ENCODE results near the gene ASB4. TPM values are rescaled to one million over a fixed set of nuclear protein-coding genes. Genes with fewer than 3 reads are reported as not detected.

Gene ASB4
- total RNA-seq, 1 experiment from 2014 or later, result not detected

DNA sequence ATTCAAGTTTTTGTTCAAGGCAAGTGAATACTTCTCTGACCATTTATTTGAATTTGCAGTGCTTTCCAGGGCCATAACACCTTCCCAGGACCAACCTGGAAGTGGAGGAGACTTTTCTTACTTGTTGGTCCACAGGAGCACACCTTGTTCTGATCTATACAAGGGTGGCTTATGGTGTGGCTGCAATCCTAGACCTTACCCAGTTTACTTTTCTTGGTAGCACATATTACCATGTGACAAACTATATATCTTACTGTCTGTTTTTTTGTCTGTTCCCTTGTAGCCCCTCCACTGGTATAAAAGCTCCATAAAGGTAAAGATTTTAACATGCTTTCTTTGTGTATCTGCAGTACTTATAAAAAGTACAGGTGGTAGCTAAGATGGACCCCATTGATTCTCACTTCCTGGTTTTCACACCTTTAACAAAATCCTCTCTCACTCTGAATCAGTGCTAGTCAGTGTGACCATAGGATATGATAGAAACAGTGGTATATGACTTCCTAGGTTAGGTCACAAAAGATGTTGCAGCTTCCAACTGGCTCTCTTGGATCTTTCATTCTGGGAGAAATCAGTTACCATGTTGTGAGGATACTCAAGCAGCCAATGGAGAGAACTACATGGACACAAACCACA, 5.6 kb upstream of the ASB4 start:
- Histone ChIP-seq H3K9me3 (ENCODE audit: low read depth, low read length, poor library complexity, severe bottlenecking) (no peaks in the 10 kb centered on the region), H3K4me1 (ENCODE audit: insufficient read depth, low read length, poor library complexity, severe bottlenecking) (peaks cover 13% of the 10 kb centered on the region), H3K4me3 (ENCODE audit: low read depth, low read length, poor library complexity, severe bottlenecking) (no peak overlapping the region), H3K27me3 (replicated peaks; ENCODE audit: insufficient read depth, low read depth, low read length, poor library complexity) (no peaks in the 10 kb centered on the region), H3K27ac (ENCODE audit: low read depth, low read length, poor library complexity, severe bottlenecking) (no peak overlapping the region), H3K36me3 (ENCODE audit: insufficient read depth, low read length, poor library complexity, severe bottlenecking) (no peaks in the 10 kb centered on the region)
- TF ChIP-seq, protein P1, sequence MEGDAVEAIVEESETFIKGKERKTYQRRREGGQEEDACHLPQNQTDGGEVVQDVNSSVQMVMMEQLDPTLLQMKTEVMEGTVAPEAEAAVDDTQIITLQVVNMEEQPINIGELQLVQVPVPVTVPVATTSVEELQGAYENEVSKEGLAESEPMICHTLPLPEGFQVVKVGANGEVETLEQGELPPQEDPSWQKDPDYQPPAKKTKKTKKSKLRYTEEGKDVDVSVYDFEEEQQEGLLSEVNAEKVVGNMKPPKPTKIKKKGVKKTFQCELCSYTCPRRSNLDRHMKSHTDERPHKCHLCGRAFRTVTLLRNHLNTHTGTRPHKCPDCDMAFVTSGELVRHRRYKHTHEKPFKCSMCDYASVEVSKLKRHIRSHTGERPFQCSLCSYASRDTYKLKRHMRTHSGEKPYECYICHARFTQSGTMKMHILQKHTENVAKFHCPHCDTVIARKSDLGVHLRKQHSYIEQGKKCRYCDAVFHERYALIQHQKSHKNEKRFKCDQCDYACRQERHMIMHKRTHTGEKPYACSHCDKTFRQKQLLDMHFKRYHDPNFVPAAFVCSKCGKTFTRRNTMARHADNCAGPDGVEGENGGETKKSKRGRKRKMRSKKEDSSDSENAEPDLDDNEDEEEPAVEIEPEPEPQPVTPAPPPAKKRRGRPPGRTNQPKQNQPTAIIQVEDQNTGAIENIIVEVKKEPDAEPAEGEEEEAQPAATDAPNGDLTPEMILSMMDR (conservative IDR thresholded peaks at IDR 0.05; ENCODE audit: low read depth, low read length), result no peak
- no peak for TF ChIP-seq EZH2 (IDR thresholded peaks at IDR 0.05; ENCODE audit: borderline replicate concordance, low read depth, low read length, poor library complexity, severe bottlenecking)
- POLR2A ChIA-PET (ENCODE audit: low non-redundant PET), result no interaction called here
- CTCF ChIA-PET, result interaction anchor here (0.6 to 1.1 kb wide), 2 partner anchors 137 to 210 kb away, joined by 3 to 8 read pairs; no protein-coding TSS in a partner anchor
- no peak for DNase-seq (ENCODE audit: low spot score)
- no TSS peak for BruUV-seq (replicated peaks)
- intact Hi-C loops (cut with micrococcal nuclease; ENCODE audit: unreplicated experiment), result loop anchor here (2.0 to 10.0 kb wide), 5 partner anchors 233 to 1193 kb away; partner anchors contain the start of gene SGCE

DNA sequence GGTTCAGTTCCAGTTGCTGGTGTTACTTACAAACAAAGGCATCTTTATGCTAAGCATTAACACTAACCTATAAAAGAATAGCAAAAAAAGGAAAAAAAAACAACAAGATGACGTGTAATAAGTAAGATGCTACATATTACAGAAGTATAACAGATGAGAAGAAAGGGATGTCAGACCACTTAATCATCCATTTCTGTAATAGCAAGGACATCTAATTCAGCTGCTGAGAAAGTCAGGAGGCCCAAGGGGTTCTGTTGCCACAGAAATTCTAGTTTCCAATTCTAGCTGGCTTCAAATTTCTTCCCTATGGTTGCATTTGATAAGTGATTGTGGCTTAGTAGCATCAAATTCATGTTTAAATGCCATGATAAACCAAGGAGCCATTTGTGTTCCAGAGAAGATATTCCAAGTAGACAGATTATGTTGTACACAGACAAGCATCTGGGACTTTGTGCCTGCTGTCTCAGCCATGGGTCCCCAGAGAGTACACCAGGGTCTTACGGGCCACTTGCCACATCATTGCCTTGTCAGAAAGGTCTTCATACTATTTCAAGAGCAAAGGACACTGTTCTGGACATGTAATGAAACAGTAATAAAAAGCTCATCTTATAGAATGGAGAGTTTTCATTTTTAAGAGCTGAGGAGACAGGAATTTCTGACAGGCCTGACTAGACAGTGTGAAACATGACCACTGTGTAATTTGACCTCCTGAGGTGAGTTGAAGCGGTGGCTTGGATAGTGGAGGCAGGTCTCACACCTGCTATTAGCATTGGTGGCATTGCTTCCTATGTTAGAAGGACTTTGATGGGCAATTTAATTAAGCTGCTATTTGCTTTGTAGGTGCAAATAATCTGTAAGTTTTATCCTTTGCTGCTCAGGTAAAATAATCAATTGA, 4.2 kb upstream of the ASB4 start:
- Histone ChIP-seq H3K36me3 (ENCODE audit: insufficient read depth, low read length, poor library complexity, severe bottlenecking) (no peaks in the 10 kb centered on the region), H3K4me3 (ENCODE audit: low read depth, low read length, poor library complexity, severe bottlenecking) (no peak overlapping the region), H3K27me3 (replicated peaks; ENCODE audit: insufficient read depth, low read depth, low read length, poor library complexity) (no peaks in the 10 kb centered on the region), H3K9me3 (ENCODE audit: low read depth, low read length, poor library complexity, severe bottlenecking) (no peaks in the 10 kb centered on the region), H3K27ac (ENCODE audit: low read depth, low read length, poor library complexity, severe bottlenecking) (no peak overlapping the region), H3K4me1 (ENCODE audit: insufficient read depth, low read length, poor library complexity, severe bottlenecking) (peaks cover 10% of the 10 kb centered on the region)
- intact Hi-C loops (cut with micrococcal nuclease; ENCODE audit: unreplicated experiment), result no loop called here
- no peak for DNase-seq (ENCODE audit: low spot score)
- TF ChIP-seq EZH2 (IDR thresholded peaks at IDR 0.05; ENCODE audit: borderline replicate concordance, low read depth, low read length, poor library complexity, severe bottlenecking), result no peak
- TF ChIP-seq, protein P1 (conservative IDR thresholded peaks at IDR 0.05; ENCODE audit: low read depth, low read length), result no peak
- CTCF ChIA-PET, result interaction anchor here (1.1 kb wide), 1 partner anchor 138 kb away, joined by 8 read pairs; no protein-coding TSS in a partner anchor
- POLR2A ChIA-PET (ENCODE audit: low non-redundant PET), result no interaction called here
- no TSS peak for BruUV-seq (replicated peaks)

DNA sequence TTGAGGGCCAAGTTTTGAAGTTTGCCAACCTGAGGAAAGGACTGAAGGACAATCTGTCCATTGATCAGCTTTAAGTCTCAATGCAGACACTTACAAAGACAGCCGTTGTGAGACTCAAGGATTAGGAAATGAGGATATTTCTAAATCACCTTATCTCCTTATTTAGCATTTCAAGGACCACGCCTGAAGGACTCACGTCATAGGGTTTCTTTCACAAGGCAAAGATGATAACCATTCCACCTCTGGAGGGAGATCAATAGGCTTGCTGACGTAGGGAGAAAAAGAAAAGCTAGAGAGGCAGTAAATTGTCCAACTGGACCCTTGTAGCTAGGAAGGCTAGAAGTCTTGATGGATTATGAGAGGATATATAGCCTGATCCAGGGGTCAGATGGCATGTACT, 3.3 kb upstream of the ASB4 start:
- Histone ChIP-seq H3K36me3 (ENCODE audit: insufficient read depth, low read length, poor library complexity, severe bottlenecking) (no peaks in the 10 kb centered on the region), H3K4me3 (ENCODE audit: low read depth, low read length, poor library complexity, severe bottlenecking) (no peak overlapping the region), H3K9me3 (ENCODE audit: low read depth, low read length, poor library complexity, severe bottlenecking) (no peaks in the 10 kb centered on the region), H3K27me3 (replicated peaks; ENCODE audit: insufficient read depth, low read depth, low read length, poor library complexity) (no peaks in the 10 kb centered on the region), H3K27ac (ENCODE audit: low read depth, low read length, poor library complexity, severe bottlenecking) (no peak overlapping the region), H3K4me1 (ENCODE audit: insufficient read depth, low read length, poor library complexity, severe bottlenecking) (peaks cover 6% of the 10 kb centered on the region)
- DNase-seq (ENCODE audit: low spot score), result no peak
- no TSS peak for BruUV-seq (replicated peaks)
- CTCF ChIA-PET, result no interaction called here
- TF ChIP-seq EZH2 (IDR thresholded peaks at IDR 0.05; ENCODE audit: borderline replicate concordance, low read depth, low read length, poor library complexity, severe bottlenecking), result no peak
- TF ChIP-seq, protein P1 (conservative IDR thresholded peaks at IDR 0.05; ENCODE audit: low read depth, low read length), result no peak
- intact Hi-C loops (cut with micrococcal nuclease; ENCODE audit: unreplicated experiment), result no loop called here
- POLR2A ChIA-PET (ENCODE audit: low non-redundant PET), result no interaction called here

Measured in A673 (cell line).